H1 (cell line): ENCODE data around the gene EPHA4. TPM values are rescaled to one million over a fixed set of nuclear protein-coding genes. Genes with fewer than 3 reads are reported as not detected.
A peak's percentile ranks its signal among the peaks of the same experiment; 100 is the strongest.

Experiments
- CTCF ChIA-PET: fragments of 300-600 bp; sonication (Branson Sonifier 250); formaldehyde crosslinking; loops from one replicate; lab custom pipeline; 2021; ENCODE audit not compliant: partially characterized antibody; lab: Charles Lee
- POLR2A ChIA-PET: fragments of 300-600 bp; sonication (Branson Sonifier 250); formaldehyde crosslinking; loops from one replicate; lab custom pipeline; 2021; ENCODE audit warnings: inconsistent platforms; ENCODE audit not compliant: partially characterized antibody; lab: Charles Lee
- DNase-seq, 2 experiments: peaks; one replicate each; pipeline versions ENCODE4 v3.0.0 to v3.0.0-alpha.2; 2010 to 2022; ENCODE audit warnings: low spot score in 2 of 2, low read depth in 1 of 2, mixed read lengths in 1 of 2
- FAIRE-seq: peaks from 2 replicates; lab custom pipeline; 2011; peaks lifted over from hg19 to GRCh38; lab: Jason Lieb, UNC
- H2AFZ ChIP-seq: 2 replicates; pipeline ENCODE4 v1.8.1; 2012; ENCODE audit warnings: low read length, inconsistent platforms
- H2AK5ac ChIP-seq: 2 replicates; pipeline ENCODE4 v1.6.1; 2013; ENCODE audit warnings: low read depth, low read length
- H2BK120ac ChIP-seq: replicated peaks from 2 replicates; pipeline ENCODE3; 2013; ENCODE audit warnings: low read depth, low read length, inconsistent platforms
- H2BK12ac ChIP-seq: 2 replicates; pipeline ENCODE4 v1.6.1; 2013; ENCODE audit warnings: low read depth, low read length
- H2BK15ac ChIP-seq: 2 replicates; pipeline ENCODE4 v1.6.1; 2013; ENCODE audit warnings: low read length
- H2BK20ac ChIP-seq: 2 replicates; pipeline ENCODE4 v1.6.1; 2013; ENCODE audit warnings: low read length
- H2BK5ac ChIP-seq: 2 replicates; pipeline ENCODE4 v1.6.1; 2013; ENCODE audit warnings: low read depth, low read length
- H3K14ac ChIP-seq: 2 replicates; pipeline ENCODE4 v1.6.1; 2013; ENCODE audit warnings: inconsistent platforms; ENCODE audit not compliant: insufficient read length
- H3K18ac ChIP-seq: 2 replicates; pipeline ENCODE4 v1.6.1; 2013; ENCODE audit warnings: low read length; ENCODE audit errors: extremely low read depth
- H3K23ac ChIP-seq: 2 replicates; pipeline ENCODE4 v1.6.1; 2013; ENCODE audit warnings: inconsistent platforms; ENCODE audit not compliant: insufficient read length
- H3K23me2 ChIP-seq: 2 replicates; pipeline ENCODE4 v1.6.1; 2013; ENCODE audit warnings: low read depth, low read length
- H3K27ac ChIP-seq: 2 replicates; pipeline ENCODE4 v1.6.1; 2011; ENCODE audit warnings: low read depth, low read length, inconsistent platforms
- H3K27me3 ChIP-seq, 4 experiments: replicated peaks in 1 of 4; 1 replicate in 1 of 4; 2 replicates in 3 of 4; pipeline versions ENCODE4 v1.6.1 to v1.8.1; 2011 to 2013; ENCODE audit warnings: low read length in 3 of 4, mild to moderate bottlenecking in 3 of 4, inconsistent platforms in 2 of 4, mixed read lengths in 2 of 4, moderate library complexity in 1 of 4; ENCODE audit not compliant: control insufficient read depth in 3 of 4, insufficient read depth in 3 of 4; ENCODE audit errors: extremely low read depth in 1 of 4
- H3K36me3 ChIP-seq, 4 experiments: 2 replicates each; pipeline versions ENCODE4 v1.6.1 to v1.8.1; 2011 to 2013; ENCODE audit warnings: mild to moderate bottlenecking in 4 of 4, low read length in 3 of 4, moderate library complexity in 2 of 4, control low read depth in 1 of 4, inconsistent platforms in 1 of 4; ENCODE audit not compliant: insufficient read depth in 4 of 4, control insufficient read depth in 2 of 4
- H3K4ac ChIP-seq: replicated peaks from 2 replicates; pipeline ENCODE3; 2013; ENCODE audit warnings: low read length, low read depth, mixed read lengths, inconsistent platforms; ENCODE audit not compliant: insufficient read length
- H3K4me1 ChIP-seq, 4 experiments: replicated peaks in 1 of 4; 1 replicate in 1 of 4; 2 replicates in 3 of 4; pipeline versions ENCODE4 v1.6.1 to v1.8.1; 2011 to 2013; ENCODE audit warnings: low read length in 3 of 4, inconsistent platforms in 2 of 4, mixed read lengths in 1 of 4; ENCODE audit not compliant: insufficient read depth in 4 of 4, control insufficient read depth in 3 of 4
- H3K4me2 ChIP-seq, 2 experiments: 2 replicates each; pipeline versions ENCODE4 v1.6.1 to v1.8.1; 2011 to 2013; ENCODE audit warnings: low read depth in 2 of 2, low read length in 2 of 2, control low read depth in 1 of 2, inconsistent platforms in 1 of 2, mild to moderate bottlenecking in 1 of 2; ENCODE audit not compliant: insufficient read depth in 1 of 2
- H3K4me3 ChIP-seq, 4 experiments: fragments of 200-600, 300-600 bp in 1 of 4; sonication (generic), shearing (Covaris generic), sonication (Bioruptor Twin) in 1 of 4; 2 replicates each; pipeline versions ENCODE4 v1.5.1 to v1.8.1; 2011 to 2016; ENCODE audit warnings: low read length in 4 of 4, low read depth in 3 of 4, control low read depth in 2 of 4, inconsistent platforms in 2 of 4, mild to moderate bottlenecking in 2 of 4, mixed read lengths in 1 of 4, moderate library complexity in 1 of 4; ENCODE audit not compliant: insufficient read depth in 2 of 4; ENCODE audit errors: extremely low read depth in 1 of 4
- H3K56ac ChIP-seq: replicated peaks from 2 replicates; pipeline ENCODE3; 2013; ENCODE audit warnings: low read depth, mild to moderate bottlenecking, mixed read lengths, low read length, inconsistent platforms; ENCODE audit not compliant: insufficient read length
- H3K79me1 ChIP-seq: 2 replicates; pipeline ENCODE4 v1.6.1; 2013; ENCODE audit warnings: low read depth, low read length, control low read depth
- H3K79me2 ChIP-seq, 2 experiments: 2 replicates each; pipeline versions ENCODE4 v1.6.1 to v1.8.1; 2012 to 2013; ENCODE audit warnings: low read length in 2 of 2, mild to moderate bottlenecking in 2 of 2, inconsistent platforms in 1 of 2; ENCODE audit not compliant: insufficient read depth in 2 of 2, control insufficient read depth in 1 of 2
- H3K9ac ChIP-seq, 4 experiments: replicated peaks in 1 of 4; 1 replicate in 1 of 4; 2 replicates in 3 of 4; pipeline versions ENCODE4 v1.6.1 to v1.8.1; 2011 to 2013; ENCODE audit warnings: low read depth in 3 of 4, low read length in 3 of 4, control low read depth in 2 of 4, mild to moderate bottlenecking in 2 of 4, moderate library complexity in 2 of 4, inconsistent platforms in 1 of 4; ENCODE audit errors: extremely low read depth in 1 of 4
- H3K9me3 ChIP-seq, 2 experiments: 2 replicates each; pipeline versions ENCODE4 v1.6.1 to v1.8.1; 2012 to 2013; ENCODE audit warnings: mild to moderate bottlenecking in 2 of 2, moderate library complexity in 2 of 2, control low read depth in 1 of 2, inconsistent platforms in 1 of 2, low read depth in 1 of 2, low read length in 1 of 2, mixed read lengths in 1 of 2; ENCODE audit not compliant: insufficient read depth in 2 of 2
- H4K20me1 ChIP-seq, 2 experiments: replicated peaks in 1 of 2; 2 replicates each; pipeline versions ENCODE3 to v1.8.1; 2011 to 2013; ENCODE audit warnings: inconsistent platforms in 2 of 2, low read length in 2 of 2, mild to moderate bottlenecking in 1 of 2; ENCODE audit not compliant: insufficient read depth in 2 of 2, control insufficient read depth in 1 of 2
- H4K5ac ChIP-seq: 2 replicates; pipeline ENCODE4 v1.6.1; 2013; ENCODE audit warnings: low read length, low read depth, mixed read lengths, inconsistent platforms; ENCODE audit not compliant: insufficient read length
- H4K8ac ChIP-seq: 2 replicates; pipeline ENCODE4 v1.8.0; 2013; ENCODE audit warnings: mild to moderate bottlenecking, moderate library complexity, low read length, inconsistent platforms; ENCODE audit not compliant: insufficient read depth; ENCODE audit errors: extremely low read depth
- H4K91ac ChIP-seq: replicated peaks from 2 replicates; pipeline ENCODE3; 2013; ENCODE audit warnings: low read length, mixed read lengths, inconsistent platforms; ENCODE audit not compliant: insufficient read length
- CBX5 ChIP-seq: fragments of 300-800, 300-1000 bp; sonication (generic); IDR thresholded peaks from 2 replicates; pipeline ENCODE4 v1.7.1; 2016; ENCODE audit warnings: antibody characterized with exemption, low read length, low read depth
- CHD2 ChIP-seq: IDR thresholded peaks from 2 replicates; pipeline ENCODE4 v1.6.1; 2012; ENCODE audit warnings: low read length, improper control_type of control experiment
- GABPA ChIP-seq: IDR thresholded peaks from 2 replicates; pipeline ENCODE4 v1.6.1; 2011; ENCODE audit warnings: mild to moderate bottlenecking, low read length, moderate library complexity, borderline replicate concordance; ENCODE audit not compliant: insufficient read depth
- HDAC2 ChIP-seq, 2 experiments: fragments of 300-600 bp in 1 of 2; sonication (generic) in 1 of 2; IDR thresholded peaks; 2 replicates each; pipeline ENCODE4 v1.6.1; 2011 to 2012; ENCODE audit warnings: low read depth in 2 of 2, low read length in 2 of 2, mild to moderate bottlenecking in 2 of 2, moderate library complexity in 2 of 2, borderline replicate concordance in 1 of 2, inconsistent platforms in 1 of 2
- JUN ChIP-seq: IDR thresholded peaks from 2 replicates; pipeline ENCODE4 v1.6.1; 2011; ENCODE audit warnings: low read depth, mild to moderate bottlenecking, improper control_type of control experiment, low read length
- KDM1A ChIP-seq: fragments of 200-600, 300-600 bp; sonication (generic); IDR thresholded peaks from 2 replicates; pipeline ENCODE4 v1.7.1; 2016; ENCODE audit warnings: mild to moderate bottlenecking, low read length, borderline replicate concordance
- KDM4A ChIP-seq: IDR thresholded peaks from one replicate; pipeline ENCODE4 v1.7.1; 2012; ENCODE audit warnings: low read depth, mild to moderate bottlenecking, moderate library complexity, low read length, inconsistent platforms; ENCODE audit not compliant: severe bottlenecking
- POLR2A ChIP-seq, 2 experiments: IDR thresholded peaks; 1 replicate in 1 of 2; 2 replicates in 1 of 2; pipeline ENCODE4 v1.6.1; 2011; ENCODE audit warnings: low read depth in 2 of 2, low read length in 2 of 2, mild to moderate bottlenecking in 2 of 2; ENCODE audit errors: control extremely low read depth in 1 of 2
- POU5F1 ChIP-seq: IDR thresholded peaks from 2 replicates; pipeline ENCODE4 v1.6.1; 2011; ENCODE audit warnings: low read depth, mild to moderate bottlenecking, low read length, moderate library complexity
- RXRA ChIP-seq: IDR thresholded peaks from 2 replicates; pipeline ENCODE4 v1.6.1; 2011; ENCODE audit warnings: low read depth, mild to moderate bottlenecking, low read length, moderate library complexity; ENCODE audit not compliant: insufficient read depth
- TBP ChIP-seq: IDR thresholded peaks from 2 replicates; pipeline ENCODE4 v1.6.1; 2011; ENCODE audit warnings: low read depth, low read length, improper control_type of control experiment
- TEAD4 ChIP-seq: IDR thresholded peaks from 2 replicates; pipeline ENCODE4 v1.6.1; 2012; ENCODE audit warnings: low read depth, low read length, inconsistent platforms, mixed read lengths
- WGBS, 2 experiments: shearing (Covaris generic) in 1 of 2; methylation state at CpG; one replicate each; pipeline versions ENCODE4 v1.1.6 to v1.1.7; 2013 to 2015; ENCODE audit warnings: low lambda C conversion rate in 2 of 2, mixed read lengths in 2 of 2, inconsistent platforms in 1 of 2, low coverage in 1 of 2, missing lambda C conversion rate in 1 of 2; ENCODE audit not compliant: insufficient replicate concordance in 2 of 2, insufficient coverage in 1 of 2, insufficient read length in 1 of 2; ENCODE audit errors: extremely low coverage in 1 of 2, missing lambda C conversion rate in 1 of 2; 5-methylcytosine and 5-hydroxymethylcytosine counted together
- polyA plus RNA-seq, 7 experiments: library from polyadenylated mRNA; depleted of rRNA in 3 of 7; stranded (reverse) in 5 of 7; unstranded in 2 of 7; fragments of >200 nt in 5 of 7; fragments of 200-250 nt in 2 of 7; gene quantifications; 1 replicate in 5 of 7; 2 replicates in 1 of 7; 4 replicates in 1 of 7; pipeline versions ENCODE4 v1.2.1 to v1.2.3, GENCODE V29; 2011 to 2013; ENCODE audit warnings: missing spikeins in 2 of 7, mixed read lengths in 2 of 7
- total RNA-seq: library from RNA; stranded (reverse); fragmentation: NEBNext Ultra II Directional; extraction: Animal tissue kit (Norgen Biotek cat#: 25700); gene quantifications from 2 replicates; pipeline ENCODE4 v1.2.1, GENCODE V29; 2021
- TF ChIP-seq, protein P1 (sequence below): IDR thresholded peaks from 2 replicates; pipeline ENCODE4 v1.6.1; 2012; ENCODE audit warnings: low read length, inconsistent platforms

Gene EPHA4
- total and polyA plus RNA-seq, 2 of the 8 experiments (the other 6 are each of a cell fraction or from before 2014, with no cell fraction given), result 4.3 to 5.7 TPM

DNA sequence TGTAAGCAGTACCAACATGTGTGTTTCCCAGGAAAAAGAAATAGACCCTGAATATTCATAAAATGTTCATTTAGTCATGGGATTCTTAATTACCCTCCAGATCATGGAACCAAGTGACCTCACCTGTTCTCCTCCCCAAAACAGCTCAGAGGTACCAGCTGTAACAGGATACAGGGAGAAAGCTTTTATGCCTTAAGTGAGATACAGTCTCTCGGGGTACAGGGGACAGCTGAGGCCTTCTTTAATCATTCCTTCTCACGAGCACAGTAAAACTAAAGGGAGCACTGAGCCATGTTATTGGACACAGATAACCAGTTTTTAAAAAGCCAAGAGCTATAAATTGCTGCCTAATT is 16.6 kb downstream of the EPHA4 start:
- no peaks in the 10 kb centered on the region for H3K79me2 ChIP-seq
- no peak overlapping the region for H3K18ac ChIP-seq
- no peaks in the 10 kb centered on the region; a peak in 1 of 7 replicates for H3K27me3 ChIP-seq
- H3K36me3 ChIP-seq, result no peaks in the 10 kb centered on the region
- H2AK5ac ChIP-seq, result no peak overlapping the region
- POLR2A ChIA-PET, result no interaction called here
- H4K20me1 ChIP-seq, result peaks cover 0 to 2% of the 10 kb centered on the region in 2 experiments
- H3K4ac ChIP-seq, result no peak overlapping the region
- no peaks in the 10 kb centered on the region; the same call in 1 of the 2 replicates for H3K23me2 ChIP-seq
- H4K5ac ChIP-seq, result no peak overlapping the region
- no peaks in the 10 kb centered on the region for H3K79me1 ChIP-seq
- WGBS, 2 experiments, result 69% methylated on average over 2 of the region's 2 CpGs; no CpG with 5 or more reads in 1 of the 2 experiments
- no peak overlapping the region for H3K23ac ChIP-seq
- DNase-seq (no peak), FAIRE-seq (no peak)
- H4K91ac ChIP-seq, result no peak overlapping the region
- no peak overlapping the region for H3K9ac ChIP-seq
- CTCF ChIA-PET, result interaction anchor here (2.1 kb wide), 1 partner anchor 18 kb away, joined by 4 read pairs; no protein-coding TSS in a partner anchor
- no peak overlapping the region for H2BK15ac ChIP-seq
- H3K27ac ChIP-seq, result no peak overlapping the region
- H2BK20ac ChIP-seq, result no peak overlapping the region
- no peak overlapping the region for H3K14ac ChIP-seq
- H2BK120ac ChIP-seq, result no peak overlapping the region
- no peak overlapping the region for H2BK12ac ChIP-seq
- H3K4me2 ChIP-seq, result peak overlapping the region; percentile 38 to 46; a peak in 3 of 4 replicates
- H4K8ac ChIP-seq, result no peak overlapping the region
- H2BK5ac ChIP-seq, result no peak overlapping the region
- no peak overlapping the region for H2AFZ ChIP-seq
- no peaks in the 10 kb centered on the region for H3K9me3 ChIP-seq
- H3K4me1 ChIP-seq, result peaks cover 3 to 17% (median 16%) of the 10 kb centered on the region in 4 experiments; a peak in 5 of 7 replicates
- no peak overlapping the region for H3K56ac ChIP-seq
- peak overlapping the region in 1 of 4 experiments; percentile 18; a peak in 1 of 8 replicates for H3K4me3 ChIP-seq
- TF ChIP-seq HDAC2 (IDR thresholded peaks at IDR 0.05; ENCODE audit: borderline replicate concordance in 1 of 2, low read depth in 2 of 2, low read length in 2 of 2), result no peak
- no peak for TF ChIP-seq TEAD4
- no peak for TF ChIP-seq TBP
- TF ChIP-seq JUN, result no peak
- no peak for TF ChIP-seq POLR2A (IDR thresholded peaks at IDR 0.05; ENCODE audit: control extremely low read depth in 1 of 2, low read depth in 2 of 2, low read length in 2 of 2)
- TF ChIP-seq RXRA, result no peak
- no peak for TF ChIP-seq CBX5
- TF ChIP-seq KDM1A, result no peak
- no peak for TF ChIP-seq CHD2
- no peak for TF ChIP-seq KDM4A
- TF ChIP-seq GABPA, result no peak
- TF ChIP-seq POU5F1, result no peak
- TF ChIP-seq, protein P1, sequence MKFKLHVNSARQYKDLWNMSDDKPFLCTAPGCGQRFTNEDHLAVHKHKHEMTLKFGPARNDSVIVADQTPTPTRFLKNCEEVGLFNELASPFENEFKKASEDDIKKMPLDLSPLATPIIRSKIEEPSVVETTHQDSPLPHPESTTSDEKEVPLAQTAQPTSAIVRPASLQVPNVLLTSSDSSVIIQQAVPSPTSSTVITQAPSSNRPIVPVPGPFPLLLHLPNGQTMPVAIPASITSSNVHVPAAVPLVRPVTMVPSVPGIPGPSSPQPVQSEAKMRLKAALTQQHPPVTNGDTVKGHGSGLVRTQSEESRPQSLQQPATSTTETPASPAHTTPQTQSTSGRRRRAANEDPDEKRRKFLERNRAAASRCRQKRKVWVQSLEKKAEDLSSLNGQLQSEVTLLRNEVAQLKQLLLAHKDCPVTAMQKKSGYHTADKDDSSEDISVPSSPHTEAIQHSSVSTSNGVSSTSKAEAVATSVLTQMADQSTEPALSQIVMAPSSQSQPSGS, result no peak
